Suprapubic skin (tissue), 4 donors: ENCODE measurements around the gene SRD5A1. TPM values are rescaled to one million over a fixed set of nuclear protein-coding genes. Genes with fewer than 3 reads are reported as not detected.

Source experiments
- DNase-seq, 2 donors: peaks; one replicate each; pipeline ENCODE4 v3.0.0-alpha.2; 2019; ENCODE audit warnings: low spot score in 2 of 2
- H3K27ac ChIP-seq: fragments of 200-600 bp; sonication (generic); one replicate; pipeline ENCODE4 v1.5.1; 2019
- H3K27me3 ChIP-seq: fragments of 200-600 bp; sonication (generic); one replicate; pipeline ENCODE4 v1.5.1; 2019
- H3K36me3 ChIP-seq: fragments of 200-600 bp; sonication (generic); one replicate; pipeline ENCODE4 v1.5.1; 2019
- H3K4me1 ChIP-seq: fragments of 200-600 bp; sonication (generic); one replicate; pipeline ENCODE4 v1.5.1; 2019
- H3K4me3 ChIP-seq: fragments of 200-600 bp; sonication (generic); one replicate; pipeline ENCODE4 v1.5.1; 2019; ENCODE audit warnings: mild to moderate bottlenecking
- H3K9me3 ChIP-seq: fragments of 200-600 bp; sonication (generic); one replicate; pipeline ENCODE4 v1.5.1; 2019
- EP300 ChIP-seq: sonication (generic); formaldehyde crosslinking; IDR thresholded peaks from one replicate; pipeline ENCODE4 v1.6.1; 2017; ENCODE audit warnings: antibody characterized with exemption
- POLR2A ChIP-seq, 2 donors: fragments of 450-650 bp; IDR thresholded peaks; one replicate each; pipeline ENCODE4 v1.6.1; 2017; ENCODE audit warnings: antibody characterized with exemption in 2 of 2, mild to moderate bottlenecking in 2 of 2, moderate library complexity in 2 of 2
- POLR2AphosphoS5 ChIP-seq, 3 donors: sonication (generic); formaldehyde crosslinking; IDR thresholded peaks; one replicate each; pipeline ENCODE4 v1.6.1; 2017; ENCODE audit warnings: antibody characterized with exemption in 3 of 3
- WGBS: methylation state at CpG from one replicate; pipeline ENCODE4 v1.1.5; 2018; 5-methylcytosine and 5-hydroxymethylcytosine counted together
- total RNA-seq, 4 donors: library from RNA; depleted of rRNA; stranded (reverse); fragments of >200 nt; gene quantifications; one replicate each; pipeline ENCODE4 v1.1.0, GENCODE V29; 2016
- TF ChIP-seq, protein P1 (sequence below), 2 donors: fragments of 200-600 bp in 1 of 2; fragments of 450-650 bp in 1 of 2; sonication (generic) in 1 of 2; IDR thresholded peaks; one replicate each; pipeline ENCODE4 v1.5.1; 2016 to 2019; ENCODE audit warnings: antibody characterized with exemption in 2 of 2, mild to moderate bottlenecking in 1 of 2, moderate library complexity in 1 of 2

Gene SRD5A1
- total RNA-seq, 4 donors from 2014 or later, result 62.7 to 86.8 (median 74.8) TPM

DNA sequence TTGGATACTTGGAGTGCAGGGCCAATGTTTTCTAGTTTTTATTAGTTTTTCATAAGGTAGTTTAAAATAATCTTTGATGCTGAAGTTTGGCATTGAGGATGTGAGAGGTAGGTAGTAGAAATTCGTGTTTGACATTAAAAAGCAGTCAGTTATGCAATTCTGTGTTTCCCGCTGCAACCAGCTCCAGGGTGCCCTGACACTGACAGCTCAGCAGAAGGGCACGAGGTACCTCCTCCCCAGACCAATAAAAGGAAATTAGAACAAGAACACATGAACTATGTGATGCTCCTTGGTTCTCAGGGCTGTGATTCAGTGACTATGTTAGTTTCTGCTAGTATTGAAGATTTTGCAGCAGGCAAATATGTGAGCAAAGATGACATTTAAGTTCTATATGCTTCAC lies 40.6 kb upstream of the SRD5A1 start:
- no peaks in the 10 kb centered on the region for H3K4me1 ChIP-seq
- no peak for DNase-seq
- H3K9me3 ChIP-seq, result no peaks in the 10 kb centered on the region
- WGBS, result 41% methylated on average over 3 of the region's 3 CpGs
- TF ChIP-seq, protein P1, sequence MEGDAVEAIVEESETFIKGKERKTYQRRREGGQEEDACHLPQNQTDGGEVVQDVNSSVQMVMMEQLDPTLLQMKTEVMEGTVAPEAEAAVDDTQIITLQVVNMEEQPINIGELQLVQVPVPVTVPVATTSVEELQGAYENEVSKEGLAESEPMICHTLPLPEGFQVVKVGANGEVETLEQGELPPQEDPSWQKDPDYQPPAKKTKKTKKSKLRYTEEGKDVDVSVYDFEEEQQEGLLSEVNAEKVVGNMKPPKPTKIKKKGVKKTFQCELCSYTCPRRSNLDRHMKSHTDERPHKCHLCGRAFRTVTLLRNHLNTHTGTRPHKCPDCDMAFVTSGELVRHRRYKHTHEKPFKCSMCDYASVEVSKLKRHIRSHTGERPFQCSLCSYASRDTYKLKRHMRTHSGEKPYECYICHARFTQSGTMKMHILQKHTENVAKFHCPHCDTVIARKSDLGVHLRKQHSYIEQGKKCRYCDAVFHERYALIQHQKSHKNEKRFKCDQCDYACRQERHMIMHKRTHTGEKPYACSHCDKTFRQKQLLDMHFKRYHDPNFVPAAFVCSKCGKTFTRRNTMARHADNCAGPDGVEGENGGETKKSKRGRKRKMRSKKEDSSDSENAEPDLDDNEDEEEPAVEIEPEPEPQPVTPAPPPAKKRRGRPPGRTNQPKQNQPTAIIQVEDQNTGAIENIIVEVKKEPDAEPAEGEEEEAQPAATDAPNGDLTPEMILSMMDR (IDR thresholded peaks at IDR 0.05), result no peak
- TF ChIP-seq EP300 (no peak), POLR2AphosphoS5 (IDR thresholded peaks at IDR 0.05) (no peak), POLR2A (IDR thresholded peaks at IDR 0.05) (no peak)
- H3K36me3 ChIP-seq, result peaks cover 18% of the 10 kb centered on the region
- H3K27me3 ChIP-seq, result no peaks in the 10 kb centered on the region
- no peak overlapping the region for H3K27ac ChIP-seq
- no peak overlapping the region for H3K4me3 ChIP-seq

DNA sequence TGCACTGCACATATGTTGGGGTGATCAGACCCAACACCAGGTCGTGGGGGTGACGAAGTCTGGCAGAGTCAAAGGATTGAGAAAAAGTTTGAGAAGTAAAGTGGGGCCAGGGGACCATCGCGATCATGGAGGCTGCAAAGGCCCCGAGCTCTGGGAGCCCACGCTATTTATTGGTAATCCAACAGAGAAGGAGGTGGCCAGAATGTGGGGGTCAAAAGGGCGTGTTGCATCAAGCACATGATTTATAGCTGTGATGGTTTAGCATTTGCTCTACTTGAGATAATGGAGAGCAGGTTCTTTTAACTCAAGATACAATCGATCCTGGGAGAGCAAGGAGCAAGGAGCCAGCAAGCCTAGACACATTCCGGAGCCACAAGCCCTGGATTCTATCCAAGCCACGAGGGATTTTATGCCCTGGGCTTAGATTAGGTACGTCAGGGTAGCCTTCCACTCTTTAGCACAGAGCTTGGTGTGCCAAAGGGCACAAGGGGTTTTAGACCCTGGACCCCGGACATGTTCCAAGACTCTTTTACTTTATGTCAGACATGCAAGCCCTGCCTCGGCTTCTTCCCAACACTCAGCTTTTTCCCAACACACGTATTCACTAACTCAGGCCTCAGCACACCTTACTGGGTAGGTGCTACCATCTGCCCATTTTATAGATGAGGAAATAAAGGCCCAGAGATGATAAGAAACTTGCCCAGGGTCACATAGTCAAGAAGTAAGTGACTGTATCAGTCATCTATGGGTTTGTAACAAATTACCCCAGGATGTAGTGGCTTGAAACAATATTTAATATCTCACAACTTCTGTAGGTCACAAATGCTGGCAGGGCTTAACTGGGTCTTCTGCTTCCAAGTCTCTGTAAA lies 39.9 kb upstream of the SRD5A1 start:
- H3K27me3 ChIP-seq, result no peaks in the 10 kb centered on the region
- 72% methylated on average over 14 of the region's 14 CpGs for WGBS
- H3K9me3 ChIP-seq, result no peaks in the 10 kb centered on the region
- TF ChIP-seq POLR2A (IDR thresholded peaks at IDR 0.05), result no peak
- TF ChIP-seq, protein P1 (IDR thresholded peaks at IDR 0.05), result no peak
- H3K4me3 ChIP-seq, result no peak overlapping the region
- H3K36me3 ChIP-seq, result peaks cover 22% of the 10 kb centered on the region
- DNase-seq, result no peak
- H3K27ac ChIP-seq, result no peak overlapping the region
- H3K4me1 ChIP-seq, result no peaks in the 10 kb centered on the region

DNA sequence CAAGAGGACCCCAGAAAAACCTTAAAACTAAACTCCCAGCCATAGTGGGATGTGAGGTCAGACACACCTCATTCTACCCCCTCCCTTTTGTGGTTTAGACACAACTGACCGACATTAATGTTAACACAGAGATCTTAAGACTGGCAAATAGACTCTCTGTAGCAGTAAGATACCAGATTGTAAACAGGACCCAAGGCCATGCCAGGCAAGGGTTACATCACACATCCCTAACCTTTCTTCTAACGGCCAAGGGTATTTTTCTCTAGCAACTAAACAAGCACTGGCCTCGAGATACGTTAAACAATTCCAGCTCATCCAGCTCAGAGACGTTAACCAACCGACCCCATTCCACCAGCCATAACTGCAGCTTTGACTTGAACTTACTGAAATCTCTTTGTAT lies 39.2 kb upstream of the SRD5A1 start:
- Histone ChIP-seq H3K4me1 (no peaks in the 10 kb centered on the region), H3K36me3 (peaks cover 28% of the 10 kb centered on the region), H3K27ac (no peak overlapping the region), H3K4me3 (no peak overlapping the region), H3K27me3 (no peaks in the 10 kb centered on the region), H3K9me3 (no peaks in the 10 kb centered on the region)
- no peak for DNase-seq
- TF ChIP-seq, protein P1 (IDR thresholded peaks at IDR 0.05), result no peak
- no peak for TF ChIP-seq POLR2A (IDR thresholded peaks at IDR 0.05)
- no peak for TF ChIP-seq POLR2AphosphoS5 (IDR thresholded peaks at IDR 0.05)
- no peak for TF ChIP-seq EP300
- WGBS, result 85% methylated on average over 6 of the region's 6 CpGs

DNA sequence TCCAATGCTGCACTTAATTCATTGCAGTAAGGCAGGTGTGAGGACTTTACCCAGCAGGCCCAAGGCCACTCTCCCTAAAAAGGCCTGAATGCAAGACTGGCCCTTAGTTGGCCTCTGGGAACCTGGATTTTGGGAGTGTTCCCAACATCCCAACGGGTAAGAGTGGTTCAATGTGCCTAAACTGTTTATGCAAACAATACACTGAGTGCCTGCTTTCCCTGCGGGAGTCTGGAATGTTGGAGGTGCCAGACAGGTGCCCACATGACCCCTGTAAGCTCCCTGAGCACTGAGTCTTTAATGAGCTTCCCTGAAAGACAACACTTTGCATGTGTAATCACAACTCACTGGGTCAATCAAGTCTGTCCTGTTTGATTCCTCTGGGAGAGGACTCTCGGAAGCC lies 37.8 kb upstream of the SRD5A1 start:
- H3K4me3 ChIP-seq, result no peak overlapping the region
- no peak overlapping the region for H3K27ac ChIP-seq
- no peaks in the 10 kb centered on the region for H3K27me3 ChIP-seq
- no peaks in the 10 kb centered on the region for H3K4me1 ChIP-seq
- no peaks in the 10 kb centered on the region for H3K9me3 ChIP-seq
- peaks cover 41% of the 10 kb centered on the region for H3K36me3 ChIP-seq
- 83% methylated on average over 1 of the region's 3 CpGs for WGBS
- no peak for TF ChIP-seq POLR2AphosphoS5 (IDR thresholded peaks at IDR 0.05)
- no peak for TF ChIP-seq EP300
- no peak for TF ChIP-seq POLR2A (IDR thresholded peaks at IDR 0.05)
- TF ChIP-seq, protein P1 (IDR thresholded peaks at IDR 0.05), result no peak
- DNase-seq, result no peak

DNA sequence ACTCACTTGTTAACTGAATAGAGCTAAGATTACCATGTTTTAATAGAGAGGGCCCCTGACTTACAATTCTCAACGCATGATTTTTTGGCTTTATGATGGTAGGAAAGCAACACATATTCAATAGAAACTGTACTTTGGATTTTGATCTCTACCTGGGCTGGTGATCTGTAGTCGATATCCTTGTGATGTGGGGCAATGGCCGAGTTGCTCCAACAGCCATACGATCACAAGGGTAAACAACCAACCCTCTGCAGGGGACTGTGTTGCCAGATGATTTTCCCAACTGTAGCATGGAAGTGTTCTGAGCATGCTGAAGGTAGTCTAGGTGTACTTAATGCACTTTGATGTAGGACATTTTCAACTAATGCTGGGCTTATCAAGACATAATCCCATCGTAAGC lies 36.9 kb upstream of the SRD5A1 start:
- 96% methylated on average over 5 of the region's 5 CpGs for WGBS
- Histone ChIP-seq H3K27me3 (no peaks in the 10 kb centered on the region), H3K36me3 (peaks cover 51% of the 10 kb centered on the region), H3K9me3 (no peaks in the 10 kb centered on the region), H3K27ac (no peak overlapping the region), H3K4me1 (no peaks in the 10 kb centered on the region), H3K4me3 (no peak overlapping the region)
- TF ChIP-seq, protein P1 (IDR thresholded peaks at IDR 0.05), result no peak
- no peak for TF ChIP-seq POLR2AphosphoS5 (IDR thresholded peaks at IDR 0.05)
- no peak for TF ChIP-seq POLR2A (IDR thresholded peaks at IDR 0.05)
- TF ChIP-seq EP300, result no peak
- DNase-seq, result no peak
